Coronary artery (tissue), 2 donors: ENCODE measurements around the gene DNAJC18.
"Not testable (repeated sequence)": the region's sequence is repeated elsewhere in the genome, so short reads cannot be mapped to it uniquely, and the experiment has no call there.

ENCODE experiments used
- DNase-seq: peaks from one replicate; pipeline ENCODE4 v3.0.0-alpha.2; 2017; ENCODE audit warnings: low spot score
- H3K27ac ChIP-seq, 2 donors: fragments of 200-600 bp; sonication (generic); one replicate each; pipeline ENCODE4 v1.5.1; 2016 to 2019
- H3K4me3 ChIP-seq: fragments of 200-600 bp; sonication (generic); 2 replicates; pipeline ENCODE4 v1.5.1; 2016; ENCODE audit warnings: mild to moderate bottlenecking, moderate library complexity
- CTCF ChIP-seq: fragments of 200-600 bp; sonication (generic); IDR thresholded peaks from one replicate; pipeline ENCODE4 v1.5.1; 2019; ENCODE audit warnings: antibody characterized with exemption

The DNAJC18 gene

GRCh38 chr5:139389701-139390638 is 49.4 kb downstream of the DNAJC18 start, which contains the start of gene MZB1:
TSS of gene MZB1 (minus strand) at chr5:139389913. CDS start at chr5:139389856, 57 bp downstream.
- H3K4me3 ChIP-seq: no peak within 1 kb of the TSS
- DNase-seq: no peak
- TF ChIP-seq CTCF: no peak
- peak within 1 kb of the TSS in 1 of 2 donors; percentile 39 for H3K27ac ChIP-seq

GRCh38 chr5:139388198-139388821 is 51.0 kb downstream of the DNAJC18 start:
- TF ChIP-seq CTCF: no peak
- H3K27ac ChIP-seq: no peak overlapping the region
- DNase-seq: no peak
- no peak overlapping the region for H3K4me3 ChIP-seq

- no peak for DNase-seq
- no peak for TF ChIP-seq CTCF
- Histone ChIP-seq H3K4me3 (no peak overlapping the region), H3K27ac (no peak overlapping the region)
Measured at GRCh38 chr5:139387611-139388197, 51.6 kb downstream of the DNAJC18 start.

- DNase-seq, H3K4me3 ChIP-seq, H3K27ac ChIP-seq: not testable (repeated sequence)
Measured at GRCh38 chr5:139386956-139387355, 52.4 kb downstream of the DNAJC18 start.

GRCh38 chr5:139386050-139386438 is 53.3 kb downstream of the DNAJC18 start:
- no peak for DNase-seq
- no peak for TF ChIP-seq CTCF
- Histone ChIP-seq H3K4me3 (no peak overlapping the region), H3K27ac (no peak overlapping the region)

GRCh38 chr5:139385061-139386049 is 54.0 kb downstream of the DNAJC18 start:
- TF ChIP-seq CTCF: no peak
- peak overlapping the region; percentile 59 for H3K4me3 ChIP-seq
- no peak for DNase-seq
- peak overlapping the region in 1 of 2 donors; percentile 60 for H3K27ac ChIP-seq
